Rectal smooth muscle tissue (tissue), 1 donor: ENCODE data around the gene PLA2G2F.
A peak's percentile ranks its signal among the peaks of the same experiment; 100 is the strongest.

Source experiments
- H3K27ac ChIP-seq: one replicate; pipeline ENCODE4 v1.7.0; 2013; ENCODE audit warnings: low read depth, low read length, inconsistent platforms
- H3K27me3 ChIP-seq: one replicate; pipeline ENCODE4 v1.7.0; 2013; ENCODE audit warnings: low read length; ENCODE audit not compliant: control insufficient read depth, insufficient read depth
- H3K36me3 ChIP-seq: one replicate; pipeline ENCODE4 v1.7.0; 2013; ENCODE audit warnings: low read length; ENCODE audit not compliant: control insufficient read depth, insufficient read depth
- H3K4me1 ChIP-seq: one replicate; pipeline ENCODE4 v1.7.0; 2013; ENCODE audit warnings: low read length; ENCODE audit not compliant: control insufficient read depth, insufficient read depth
- H3K4me3 ChIP-seq: one replicate; pipeline ENCODE4 v1.7.0; 2013; ENCODE audit warnings: low read length
- H3K9ac ChIP-seq: one replicate; pipeline ENCODE4 v1.7.0; 2013; ENCODE audit warnings: low read length

Gene PLA2G2F

GRCh38 chr1:20169932-20170331 is 30.8 kb downstream of the PLA2G2F start:
- Histone ChIP-seq H3K4me1 (peaks cover 13% of the 10 kb centered on the region), H3K4me3 (no peak overlapping the region), H3K27ac (no peak overlapping the region), H3K36me3 (no peaks in the 10 kb centered on the region), H3K27me3 (peaks cover 3% of the 10 kb centered on the region), H3K9ac (no peak overlapping the region)

GRCh38 chr1:20172033-20172590 is 33.0 kb downstream of the PLA2G2F start:
- H3K27ac ChIP-seq: no peak overlapping the region
- peaks cover under 1% of the 10 kb centered on the region for H3K27me3 ChIP-seq
- H3K4me1 ChIP-seq: peaks cover 3% of the 10 kb centered on the region
- no peaks in the 10 kb centered on the region for H3K36me3 ChIP-seq
- no peak overlapping the region for H3K9ac ChIP-seq
- H3K4me3 ChIP-seq: no peak overlapping the region

- no peaks in the 10 kb centered on the region for H3K27me3 ChIP-seq
- H3K36me3 ChIP-seq: no peaks in the 10 kb centered on the region
- no peak overlapping the region for H3K4me3 ChIP-seq
- H3K4me1 ChIP-seq: peaks cover 7% of the 10 kb centered on the region
- no peak overlapping the region for H3K9ac ChIP-seq
- H3K27ac ChIP-seq: peak overlapping the region; percentile 49
Measured at GRCh38 chr1:20174937-20175666, 36.0 kb downstream of the PLA2G2F start.

- Histone ChIP-seq H3K4me1 (peaks cover 17% of the 10 kb centered on the region), H3K4me3 (no peak overlapping the region), H3K27me3 (no peaks in the 10 kb centered on the region), H3K36me3 (no peaks in the 10 kb centered on the region), H3K27ac (peak overlapping the region; percentile 72), H3K9ac (no peak overlapping the region)
Measured at GRCh38 chr1:20178634-20179370, 39.7 kb downstream of the PLA2G2F start.

GRCh38 chr1:20179371-20180128 is 40.4 kb downstream of the PLA2G2F start:
- Histone ChIP-seq H3K9ac (no peak overlapping the region), H3K36me3 (no peaks in the 10 kb centered on the region), H3K27me3 (no peaks in the 10 kb centered on the region), H3K4me1 (peaks cover 21% of the 10 kb centered on the region), H3K4me3 (no peak overlapping the region), H3K27ac (peak overlapping the region; percentile 72)

- Histone ChIP-seq H3K27ac (no peak overlapping the region), H3K36me3 (no peaks in the 10 kb centered on the region), H3K4me1 (peaks cover 20% of the 10 kb centered on the region), H3K4me3 (no peak overlapping the region), H3K9ac (no peak overlapping the region), H3K27me3 (no peaks in the 10 kb centered on the region)
Measured at GRCh38 chr1:20180129-20180843, 41.2 kb downstream of the PLA2G2F start.

GRCh38 chr1:20180844-20181207 is 41.7 kb downstream of the PLA2G2F start:
- Histone ChIP-seq H3K4me3 (no peak overlapping the region), H3K27ac (no peak overlapping the region), H3K9ac (no peak overlapping the region), H3K4me1 (peaks cover 24% of the 10 kb centered on the region), H3K36me3 (no peaks in the 10 kb centered on the region), H3K27me3 (no peaks in the 10 kb centered on the region)

- Histone ChIP-seq H3K9ac (no peak overlapping the region), H3K4me3 (no peak overlapping the region), H3K27ac (peak overlapping the region; percentile 95), H3K4me1 (peaks cover 30% of the 10 kb centered on the region), H3K36me3 (no peaks in the 10 kb centered on the region), H3K27me3 (no peaks in the 10 kb centered on the region)
Measured at GRCh38 chr1:20182415-20182814, 43.3 kb downstream of the PLA2G2F start.

GRCh38 chr1:20183035-20183434 is 43.9 kb downstream of the PLA2G2F start:
- Histone ChIP-seq H3K27ac (peak overlapping the region; percentile 95), H3K4me3 (no peak overlapping the region), H3K27me3 (no peaks in the 10 kb centered on the region), H3K4me1 (peaks cover 32% of the 10 kb centered on the region), H3K36me3 (no peaks in the 10 kb centered on the region), H3K9ac (no peak overlapping the region)

GRCh38 chr1:20183616-20184271 is 44.6 kb downstream of the PLA2G2F start:
- Histone ChIP-seq H3K4me3 (no peak overlapping the region), H3K27me3 (no peaks in the 10 kb centered on the region), H3K36me3 (no peaks in the 10 kb centered on the region), H3K4me1 (peaks cover 33% of the 10 kb centered on the region), H3K27ac (peak overlapping the region; percentile 95), H3K9ac (no peak overlapping the region)

GRCh38 chr1:20184481-20184900 is 45.4 kb downstream of the PLA2G2F start:
- Histone ChIP-seq H3K4me1 (peaks cover 37% of the 10 kb centered on the region), H3K4me3 (no peak overlapping the region), H3K9ac (no peak overlapping the region), H3K27ac (peak overlapping the region; percentile 95), H3K36me3 (no peaks in the 10 kb centered on the region), H3K27me3 (no peaks in the 10 kb centered on the region)
